HG02870 (cell line): ENCODE data around the gene BLMH.

Experiments used
- ATAC-seq: cut with Tn5 transposase; IDR thresholded peaks from one replicate; pipeline ENCODE4 v1.9.1; 2021; ENCODE audit warnings: mild to moderate bottlenecking, moderate library complexity; ENCODE audit not compliant: unreplicated experiment

Gene BLMH

DNA sequence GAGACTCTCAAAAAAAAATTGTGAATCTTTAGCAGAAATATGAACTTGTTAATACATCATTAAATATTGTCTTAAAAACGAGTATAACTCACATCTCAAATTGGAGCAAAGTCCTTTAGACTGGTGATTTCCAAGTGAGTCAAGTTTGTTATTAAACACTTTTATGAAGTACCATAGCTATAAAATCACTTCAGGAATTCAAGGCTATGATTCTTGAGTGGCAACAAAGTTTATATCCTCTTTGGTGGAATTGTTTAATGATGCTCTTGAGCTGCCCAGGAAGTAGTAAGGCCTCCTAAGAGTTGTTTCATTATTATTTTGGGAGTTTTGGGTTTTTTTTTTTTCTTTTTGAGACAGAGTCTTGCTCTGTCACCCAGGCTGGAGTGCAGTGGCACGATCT, 16.7 kb upstream of the BLMH start:
- ATAC-seq: no peak

DNA sequence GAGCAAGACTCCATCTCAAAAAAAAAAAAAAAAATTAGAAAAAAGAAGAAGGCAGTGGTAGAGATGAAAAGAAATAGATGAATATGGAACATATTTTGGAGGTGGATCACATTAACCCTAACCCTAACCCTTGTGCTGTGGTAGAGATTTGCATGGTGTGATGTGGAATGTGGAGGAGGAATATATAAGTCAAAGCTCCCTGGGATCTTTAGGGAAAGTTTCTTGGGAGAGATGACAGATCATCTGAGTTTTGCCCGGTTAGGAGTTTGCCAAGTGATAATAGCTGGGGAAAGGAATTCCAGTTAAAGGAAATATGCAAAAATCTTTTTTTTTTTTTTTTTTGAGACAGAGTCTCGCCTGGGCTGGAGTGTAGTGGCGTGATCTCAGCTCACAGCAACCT, 13.0 kb upstream of the BLMH start:
- no peak for ATAC-seq

DNA sequence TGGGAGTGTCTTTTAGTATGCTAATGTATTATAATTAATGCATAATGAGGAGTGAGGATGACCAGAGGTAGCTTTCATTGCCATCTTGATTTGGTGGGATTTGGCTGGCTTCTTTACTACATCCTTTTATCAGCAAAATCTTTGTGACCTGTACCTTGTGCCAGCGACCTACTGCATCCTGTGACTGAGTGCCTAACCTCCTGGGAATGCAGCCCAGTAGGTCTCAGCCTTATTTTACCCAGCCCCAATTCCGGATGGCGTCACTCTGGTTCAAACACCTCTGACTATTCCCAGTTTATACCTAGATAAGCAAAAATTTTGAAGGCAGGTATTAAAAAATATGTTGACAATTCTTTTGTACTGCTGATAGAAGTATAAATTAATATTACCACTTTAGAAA, 10.5 kb upstream of the BLMH start:
- ATAC-seq: no peak

DNA sequence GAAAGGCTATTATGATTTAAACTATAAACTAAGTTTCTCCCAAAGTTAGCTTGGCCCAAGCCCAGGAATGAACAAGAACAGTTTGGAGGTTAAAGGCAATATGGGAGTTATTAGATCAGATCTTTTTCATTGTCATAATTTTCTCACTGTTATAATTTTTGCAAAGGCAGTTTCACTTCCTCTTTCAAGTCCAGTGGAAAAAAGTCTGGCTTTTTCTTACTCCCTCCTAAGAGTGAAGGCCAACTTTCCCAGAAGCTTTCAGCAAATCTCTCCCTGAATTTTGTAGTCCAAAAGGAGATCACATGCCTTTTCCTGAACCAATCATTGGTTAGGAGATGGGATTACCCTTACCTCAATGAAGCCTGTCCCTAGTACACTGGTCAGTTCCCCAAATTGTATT, 9.1 kb upstream of the BLMH start:
- ATAC-seq: no peak

DNA sequence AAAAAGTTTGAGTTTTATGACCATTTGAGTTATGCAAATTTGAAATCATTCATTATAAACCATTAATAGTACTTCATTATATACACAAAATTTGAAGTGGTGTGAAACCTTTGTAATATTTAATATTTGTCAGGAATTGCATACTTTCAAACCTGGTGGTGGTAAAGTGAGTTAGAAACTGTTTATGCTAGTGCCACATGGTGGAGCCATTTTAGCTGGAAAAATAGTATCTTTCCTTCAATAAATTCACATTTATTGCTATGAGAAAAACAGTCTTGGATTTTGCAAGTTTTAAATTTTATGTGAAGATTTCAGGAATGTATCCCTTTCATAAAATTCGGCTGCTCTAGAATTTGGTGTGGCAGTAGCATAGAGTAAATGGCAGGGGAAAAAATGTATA, 7.3 kb upstream of the BLMH start:
- ATAC-seq: no peak

DNA sequence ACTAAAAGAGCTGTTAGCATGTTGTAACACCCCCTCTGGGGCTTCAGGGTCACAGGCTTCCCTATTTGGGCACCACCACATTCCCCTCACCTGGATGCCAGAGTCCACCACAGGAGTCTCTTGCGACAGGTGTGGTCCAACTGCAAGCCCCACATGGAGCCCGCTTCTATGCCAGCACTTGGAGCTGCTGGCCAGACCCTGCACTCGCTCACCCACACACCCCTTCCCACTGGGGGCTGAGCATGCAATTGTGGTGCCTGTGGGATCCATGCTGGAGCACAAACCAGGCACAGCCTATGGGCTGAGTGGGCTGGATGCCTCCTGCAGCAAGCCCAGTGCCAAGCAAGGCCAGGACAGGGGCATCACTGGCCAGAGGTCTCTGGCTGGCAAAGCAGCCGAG, 6.0 kb upstream of the BLMH start:
- no peak for ATAC-seq

DNA sequence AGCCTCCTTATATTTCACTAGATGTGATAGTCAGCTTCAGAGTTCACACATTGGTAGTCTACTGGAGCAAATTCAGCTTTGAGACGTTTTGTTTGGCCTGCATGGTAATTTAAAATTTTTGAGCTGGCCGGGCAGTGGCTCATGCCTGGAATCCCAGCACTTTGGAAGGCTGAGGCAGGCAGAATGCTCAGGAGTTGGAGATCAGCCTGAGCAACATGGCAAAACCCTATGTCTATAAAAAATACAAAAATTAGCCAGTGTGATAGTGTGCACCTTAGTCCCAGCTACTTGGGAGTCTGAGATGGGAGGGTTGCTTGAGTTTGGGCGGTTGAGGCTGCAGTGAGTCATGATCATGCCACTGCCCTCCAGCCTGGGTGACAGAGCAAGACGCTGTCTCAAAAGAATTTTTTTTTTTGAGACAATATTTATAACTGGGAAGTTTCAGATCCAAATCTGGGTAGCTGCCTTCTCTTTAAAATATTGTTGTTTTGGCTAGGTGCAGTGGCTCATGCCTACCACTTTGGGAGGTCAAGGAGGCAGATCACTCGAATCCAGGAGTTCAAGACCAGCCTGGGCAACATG, 4.8 kb upstream of the BLMH start:
- no peak for ATAC-seq

DNA sequence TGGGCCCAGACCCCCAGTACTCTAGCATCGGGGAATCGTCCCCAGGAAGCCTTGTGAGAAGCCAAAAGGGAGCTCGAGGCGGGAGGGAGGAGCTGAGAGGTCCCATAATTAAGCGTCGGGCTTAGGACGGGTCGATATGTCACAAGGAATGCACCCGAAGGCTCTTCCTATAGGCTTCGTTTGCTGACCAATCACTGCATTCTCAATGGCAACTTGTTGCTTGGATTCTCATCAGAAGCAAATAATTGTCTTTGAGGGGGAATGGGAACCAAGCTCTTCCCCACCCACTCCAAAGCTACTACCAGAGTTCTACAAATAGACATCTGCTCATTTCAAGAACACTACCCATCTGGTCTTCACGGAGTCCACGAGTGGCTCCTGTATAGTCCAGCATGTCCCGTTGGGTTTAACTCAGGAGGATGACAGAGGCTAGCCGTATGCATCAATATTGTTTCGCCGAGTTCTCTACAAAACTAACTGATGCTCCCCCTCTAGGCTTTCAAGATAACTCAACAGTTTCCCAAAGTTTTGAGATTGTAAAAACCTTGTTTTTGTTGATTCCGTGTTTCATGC, 628 bp upstream of the BLMH start:
- no peak for ATAC-seq

DNA sequence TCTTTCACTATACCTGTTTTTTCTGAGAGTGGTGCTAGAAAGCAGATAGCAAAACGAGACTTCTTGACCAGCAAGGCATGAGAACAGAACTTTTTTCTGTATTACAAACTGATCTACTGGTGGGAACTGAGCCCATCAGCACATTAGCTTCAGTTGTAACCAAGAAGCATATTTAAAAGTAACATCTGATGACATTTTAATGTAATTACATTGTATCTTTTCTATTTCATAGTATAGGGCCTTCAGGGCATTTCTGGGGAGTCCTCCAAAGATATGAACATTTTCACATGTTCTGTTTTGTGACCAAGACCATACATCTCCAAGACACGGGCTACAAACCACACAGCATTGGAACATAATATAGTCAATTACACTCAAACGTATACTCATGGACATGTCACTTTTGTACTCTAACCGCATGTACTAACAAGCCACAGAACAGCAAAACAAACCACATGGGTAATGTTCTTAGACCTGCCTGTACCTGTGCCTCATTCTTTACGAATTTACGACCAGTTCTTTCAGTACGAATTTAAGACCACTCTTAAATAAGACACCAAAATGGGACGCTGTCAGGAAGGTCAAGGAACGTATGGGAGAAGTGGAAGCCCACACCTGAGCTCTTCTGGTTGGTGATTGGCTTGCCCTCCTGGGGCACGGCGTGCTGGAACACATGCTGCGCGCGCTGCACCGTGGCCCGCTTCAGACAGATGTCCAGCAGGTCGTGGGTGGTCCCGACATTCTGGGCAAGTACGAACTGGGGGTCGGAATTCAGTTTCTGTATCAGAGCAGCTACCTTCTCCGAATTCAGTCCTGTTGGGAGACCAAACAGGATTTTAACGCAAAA, 825 bp downstream of the BLMH start:
- ATAC-seq: no peak

DNA sequence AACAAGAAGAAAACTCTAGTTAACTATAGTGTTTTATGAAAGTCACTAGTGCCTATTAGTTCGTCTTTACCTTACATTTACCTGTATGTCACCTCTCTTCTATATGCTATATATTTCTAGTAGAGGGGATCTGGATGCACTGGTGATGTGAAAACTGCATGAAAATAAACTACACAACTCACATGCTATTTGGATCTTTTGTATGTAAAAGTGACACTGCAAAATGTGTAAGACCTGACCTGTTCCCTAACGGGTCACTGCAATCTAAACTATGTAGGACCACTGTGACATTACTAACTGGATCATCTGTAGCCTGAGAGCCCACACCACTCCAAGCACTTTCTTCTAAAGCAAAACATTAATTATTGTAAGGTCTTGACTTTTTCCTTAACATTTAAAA, 1.7 kb downstream of the BLMH start:
- ATAC-seq: no peak

DNA sequence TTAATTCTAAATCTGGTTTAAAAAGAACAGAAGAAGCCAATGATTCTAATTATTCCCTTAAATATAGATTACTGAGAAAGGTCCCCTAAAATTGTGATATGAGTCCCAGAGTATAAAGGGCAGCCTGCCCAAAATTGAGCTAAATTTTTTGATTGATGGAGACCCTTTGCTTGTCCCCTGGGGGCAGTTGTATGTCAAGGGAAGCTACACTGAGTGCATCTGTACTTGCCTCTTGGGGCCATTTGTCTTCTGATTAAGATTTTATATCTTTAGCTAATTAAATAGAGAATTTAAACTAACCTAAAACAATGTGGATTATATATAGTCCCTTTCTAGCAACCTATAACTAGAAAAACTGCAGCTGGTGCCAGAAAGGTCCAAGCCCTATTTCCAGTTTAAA, 12.6 kb downstream of the BLMH start:
- ATAC-seq: no peak

DNA sequence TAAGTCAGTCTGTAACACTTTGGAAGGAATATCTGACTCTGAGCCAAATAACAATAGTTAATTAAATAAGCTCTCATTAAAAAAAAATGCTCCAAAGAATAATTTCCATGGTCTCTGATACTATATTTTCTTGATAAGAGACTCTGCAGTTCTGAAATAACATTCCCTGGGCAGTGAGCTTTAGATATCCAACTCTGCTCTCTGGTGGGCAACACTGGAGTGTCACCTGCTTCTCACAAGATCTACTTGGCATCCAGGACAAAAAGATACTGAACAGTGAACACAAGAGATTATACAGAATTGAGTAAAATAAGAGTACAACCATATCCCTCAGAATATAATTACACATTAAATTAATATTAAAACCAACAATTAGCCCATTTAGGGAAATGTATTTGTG, 13.7 kb downstream of the BLMH start:
- ATAC-seq: no peak

DNA sequence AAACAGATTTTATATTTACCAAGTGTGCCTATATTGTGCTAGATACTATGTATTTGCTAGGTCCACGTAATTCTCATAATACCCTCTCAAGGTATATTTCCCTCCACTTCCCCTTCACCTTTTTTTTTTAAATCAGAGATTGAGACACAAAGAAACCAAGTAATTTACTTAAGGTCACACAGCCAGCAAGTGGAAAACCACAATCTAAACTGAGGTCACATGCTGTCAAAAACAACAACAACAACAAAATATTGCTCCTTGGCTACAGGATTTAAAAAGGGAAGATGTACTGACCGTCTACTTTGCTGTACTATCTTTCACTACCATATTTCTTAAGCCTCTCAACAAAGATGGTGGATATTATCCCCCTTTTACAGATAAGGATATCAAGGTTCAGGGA, 15.8 kb downstream of the BLMH start:
- ATAC-seq: no peak

DNA sequence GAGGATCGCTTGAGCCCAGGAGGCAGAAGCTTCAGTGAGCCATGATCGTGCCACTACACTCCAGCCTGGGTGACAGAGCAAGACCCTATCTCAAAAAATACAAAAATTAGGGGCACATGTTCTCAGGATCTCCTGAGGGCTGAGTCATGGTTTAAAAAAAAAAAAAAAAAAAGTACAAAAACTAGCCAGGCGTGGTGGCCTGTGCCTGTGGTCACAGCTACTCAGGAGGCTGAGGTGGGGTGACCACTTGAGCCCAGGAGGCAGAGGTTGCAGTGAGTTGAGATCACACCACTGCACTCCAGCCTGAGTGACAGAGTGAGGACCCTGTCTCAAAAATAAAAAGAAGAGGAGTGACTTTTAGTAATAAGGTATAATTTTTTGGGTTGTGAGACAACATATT, 16.9 kb downstream of the BLMH start:
- no peak for ATAC-seq

DNA sequence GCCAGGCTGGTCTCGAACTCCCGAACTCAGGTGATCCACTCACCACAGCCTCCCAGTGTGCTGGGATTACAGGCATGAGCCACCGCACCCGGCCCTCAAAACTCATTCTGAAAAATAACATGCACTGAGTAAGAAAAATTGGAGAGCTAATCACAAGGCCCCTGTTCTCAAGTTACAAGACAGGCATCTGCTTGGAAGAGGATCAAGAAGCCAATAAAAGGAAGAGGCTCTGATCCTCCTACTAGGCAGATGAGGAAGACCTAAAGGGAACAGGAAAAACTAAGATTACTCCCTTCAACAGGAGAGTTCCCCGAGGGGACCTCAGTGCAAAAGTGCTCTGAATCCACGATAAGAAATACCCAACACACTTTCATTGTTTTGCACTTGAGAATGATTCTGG, 18.4 kb downstream of the BLMH start:
- no peak for ATAC-seq

DNA sequence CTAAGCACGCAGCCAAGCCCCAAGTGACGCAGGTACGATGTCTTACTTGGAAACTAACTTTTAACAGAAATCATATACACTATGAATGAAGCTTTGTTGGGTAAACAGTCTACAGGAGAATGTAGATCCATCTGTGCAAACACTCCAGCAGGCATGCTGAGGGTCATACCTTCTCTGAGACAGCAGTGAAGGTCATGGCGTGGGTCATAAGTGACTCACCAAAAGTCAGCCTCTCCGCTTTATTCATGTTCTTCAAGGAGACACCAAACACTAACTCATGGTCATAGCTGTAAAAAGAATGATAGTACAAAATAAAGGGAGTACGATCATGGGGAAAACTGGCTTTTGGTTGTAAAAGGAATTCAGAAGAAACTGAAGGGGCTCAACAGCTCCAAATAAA, 20.6 kb downstream of the BLMH start:
- no peak for ATAC-seq

DNA sequence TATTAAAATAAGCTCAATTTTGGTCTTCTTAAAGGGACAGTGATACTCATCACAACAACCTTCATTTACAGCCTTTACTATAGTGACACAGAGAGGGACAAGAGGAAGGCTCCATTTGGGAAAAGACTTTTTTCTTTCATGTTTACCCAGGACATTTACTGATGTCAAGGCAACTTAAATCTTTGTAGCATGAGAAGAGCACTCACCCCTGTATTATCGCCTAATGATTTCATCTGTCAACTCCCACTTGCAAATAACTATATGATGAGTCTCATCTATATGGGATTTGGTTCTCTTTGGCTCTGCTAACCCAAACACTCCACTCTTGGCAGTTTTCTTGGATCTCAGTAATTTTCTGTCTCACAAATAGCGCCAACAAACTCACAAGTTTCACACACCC, 24.1 kb downstream of the BLMH start:
- ATAC-seq: no peak

DNA sequence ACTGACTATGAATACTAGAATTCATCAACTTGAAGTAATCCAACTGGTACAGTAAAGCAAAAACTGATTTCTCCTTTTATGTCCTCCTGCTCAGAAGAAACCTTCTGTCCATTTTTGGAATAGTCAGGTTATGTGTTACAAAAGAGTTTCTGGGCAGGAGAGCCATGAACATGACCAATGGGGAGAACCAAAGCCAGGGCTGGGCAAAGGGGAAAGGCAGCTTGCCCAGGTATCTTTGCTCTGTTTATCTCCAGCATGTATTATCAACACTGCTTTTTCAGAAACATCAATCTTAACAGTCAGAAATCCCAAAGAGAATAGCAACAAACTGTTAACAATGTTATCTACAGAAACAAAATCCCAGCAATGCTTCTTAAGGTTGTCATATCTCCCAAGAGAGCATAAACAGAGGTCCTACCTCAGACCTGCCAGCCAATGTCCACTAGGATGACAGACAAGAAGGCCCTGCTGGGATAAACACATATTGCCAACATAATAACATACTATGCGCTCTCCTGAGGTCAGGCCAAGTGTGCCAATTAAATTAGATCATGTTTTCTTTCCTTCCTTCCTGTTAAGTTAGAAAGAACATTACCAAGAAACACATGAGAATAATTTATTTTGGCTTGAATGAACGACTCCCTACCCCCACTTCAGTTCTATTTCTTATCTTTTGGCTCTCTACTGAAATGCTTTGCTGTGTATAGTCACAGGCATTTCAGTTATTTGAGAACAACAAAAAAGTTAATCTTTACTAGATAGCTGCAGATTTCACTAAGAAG, 28.0 kb downstream of the BLMH start:
- ATAC-seq: no peak

DNA sequence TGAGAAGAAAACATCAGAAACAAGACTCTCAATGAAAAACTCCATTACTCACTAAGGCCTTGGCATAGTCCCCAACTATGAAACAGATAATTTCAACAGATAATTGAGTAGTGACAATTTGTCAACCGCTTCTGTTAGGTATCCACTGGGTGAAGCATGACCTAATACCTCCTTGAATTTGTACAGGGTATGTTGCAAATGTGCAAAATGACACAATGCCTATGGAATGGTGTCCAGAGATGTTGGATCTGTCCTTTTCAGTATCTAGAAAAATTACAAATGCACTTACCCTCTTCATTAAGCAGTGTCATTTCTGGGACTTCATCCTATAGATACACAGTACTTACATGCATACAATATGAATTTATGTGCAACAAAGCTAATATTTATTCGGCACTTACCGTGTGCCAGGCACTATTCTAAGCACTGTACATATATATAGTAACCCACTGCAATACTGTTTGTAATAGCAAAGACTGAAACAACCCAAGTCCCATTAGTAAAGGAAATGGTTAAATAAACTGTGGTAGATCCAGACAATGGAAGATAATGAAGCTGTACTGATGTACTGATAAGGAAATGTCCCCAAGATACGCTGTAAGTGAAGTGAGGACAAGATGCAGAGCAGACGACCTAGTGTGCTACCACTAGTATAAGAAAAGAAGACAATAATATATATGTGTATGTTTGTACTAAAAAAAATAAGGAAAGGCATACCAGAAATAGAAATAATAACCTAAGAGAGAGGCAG, 34.8 kb downstream of the BLMH start:
- no peak for ATAC-seq

DNA sequence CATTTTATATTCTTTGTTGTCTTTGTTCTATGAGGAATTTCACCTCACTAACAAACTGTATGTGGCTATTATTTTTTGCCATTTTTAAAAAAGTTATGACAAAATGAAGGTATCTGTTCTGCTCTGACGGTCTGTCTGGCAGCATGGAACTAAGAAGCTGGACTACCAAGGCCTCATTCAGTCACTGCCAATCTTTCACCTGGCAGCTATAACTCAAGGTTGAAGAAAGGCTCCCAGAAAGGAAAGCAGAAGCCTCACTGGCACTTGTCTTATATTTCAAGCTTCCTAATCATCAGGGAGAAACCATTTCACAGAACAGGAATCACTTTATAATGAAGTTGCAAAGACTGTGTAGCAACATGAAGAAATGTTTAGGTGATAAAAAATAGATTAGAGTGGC, 37.6 kb downstream of the BLMH start:
- no peak for ATAC-seq

DNA sequence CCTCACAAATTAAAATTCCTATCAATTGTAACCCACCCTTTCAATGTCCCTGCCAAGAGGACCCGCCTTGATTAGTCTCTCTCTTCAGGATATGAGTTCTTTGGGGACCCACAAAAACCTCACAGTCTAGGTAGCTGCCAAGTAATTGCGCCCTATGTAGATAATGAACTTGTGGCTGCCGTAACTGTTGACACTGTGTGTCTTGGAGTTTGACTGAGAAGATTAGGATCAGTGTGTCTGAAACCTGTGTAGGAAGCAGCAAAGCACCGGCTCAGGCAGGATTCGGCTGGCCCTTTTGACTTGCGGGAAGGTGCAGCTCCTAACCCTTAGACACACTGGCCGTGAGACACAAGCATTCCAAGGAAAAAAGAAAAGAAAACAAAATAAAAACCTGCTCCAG, 38.4 kb downstream of the BLMH start:
- ATAC-seq: no peak
